WERI-Rb-1 (cell line): Measurements from ENCODE around the gene KCNIP4.

ENCODE experiments used
- DNase-seq: peaks from one replicate; pipeline ENCODE4 v3.0.0-alpha.2; 2020
- H3K27ac ChIP-seq: fragments of 250-450 bp; sonication (Bioruptor Pico); 2 replicates; pipeline ENCODE4 v1.5.1; 2020; ENCODE audit warnings: mild to moderate bottlenecking, moderate library complexity
- H3K27me3 ChIP-seq: fragments of 250-450 bp; sonication (Bioruptor Pico); 2 replicates; pipeline ENCODE4 v1.5.1; 2021; ENCODE audit warnings: mild to moderate bottlenecking, low read depth, moderate library complexity; ENCODE audit not compliant: insufficient read depth, severe bottlenecking
- H3K36me3 ChIP-seq: fragments of 250-450 bp; sonication (Bioruptor Pico); 2 replicates; pipeline ENCODE4 v1.5.1; 2020; ENCODE audit warnings: mild to moderate bottlenecking, moderate library complexity
- H3K4me3 ChIP-seq: 2 replicates; pipeline ENCODE4 v1.5.1; 2011; ENCODE audit warnings: low read depth, mild to moderate bottlenecking, control low read depth, low read length
- H3K9me3 ChIP-seq: fragments of 250-450 bp; sonication (Bioruptor Pico); 2 replicates; pipeline ENCODE4 v1.5.1; 2021; ENCODE audit warnings: mild to moderate bottlenecking, moderate library complexity; ENCODE audit not compliant: severe bottlenecking
- TF ChIP-seq, protein P1 (sequence below): IDR thresholded peaks from 2 replicates; pipeline ENCODE4 v1.5.1; 2011; ENCODE audit warnings: low read depth, mild to moderate bottlenecking, control low read depth, inconsistent platforms, low read length

KCNIP4 gene

DNA sequence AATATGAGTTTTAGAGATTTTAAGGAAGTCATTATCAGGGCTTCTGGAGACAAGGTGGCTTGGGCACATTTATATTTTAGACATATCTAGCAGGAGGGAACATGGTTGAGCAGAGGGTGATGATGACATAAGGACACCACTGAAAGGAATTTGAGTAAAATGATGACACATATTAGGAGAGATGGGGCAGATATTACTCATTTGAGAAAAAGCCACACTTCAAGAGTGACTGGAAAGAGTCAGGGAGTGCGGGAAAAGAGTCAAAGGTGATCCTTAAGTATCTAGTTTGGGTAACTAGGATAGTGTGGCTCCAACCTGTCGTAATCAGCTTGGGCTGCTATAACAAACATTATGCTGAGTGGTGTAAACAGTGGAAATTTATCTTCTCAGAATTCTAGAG, 870.6 kb downstream of the KCNIP4 start:
- Histone ChIP-seq H3K36me3 (no peaks in the 10 kb centered on the region), H3K4me3 (no peak overlapping the region)
- TF ChIP-seq, protein P1, sequence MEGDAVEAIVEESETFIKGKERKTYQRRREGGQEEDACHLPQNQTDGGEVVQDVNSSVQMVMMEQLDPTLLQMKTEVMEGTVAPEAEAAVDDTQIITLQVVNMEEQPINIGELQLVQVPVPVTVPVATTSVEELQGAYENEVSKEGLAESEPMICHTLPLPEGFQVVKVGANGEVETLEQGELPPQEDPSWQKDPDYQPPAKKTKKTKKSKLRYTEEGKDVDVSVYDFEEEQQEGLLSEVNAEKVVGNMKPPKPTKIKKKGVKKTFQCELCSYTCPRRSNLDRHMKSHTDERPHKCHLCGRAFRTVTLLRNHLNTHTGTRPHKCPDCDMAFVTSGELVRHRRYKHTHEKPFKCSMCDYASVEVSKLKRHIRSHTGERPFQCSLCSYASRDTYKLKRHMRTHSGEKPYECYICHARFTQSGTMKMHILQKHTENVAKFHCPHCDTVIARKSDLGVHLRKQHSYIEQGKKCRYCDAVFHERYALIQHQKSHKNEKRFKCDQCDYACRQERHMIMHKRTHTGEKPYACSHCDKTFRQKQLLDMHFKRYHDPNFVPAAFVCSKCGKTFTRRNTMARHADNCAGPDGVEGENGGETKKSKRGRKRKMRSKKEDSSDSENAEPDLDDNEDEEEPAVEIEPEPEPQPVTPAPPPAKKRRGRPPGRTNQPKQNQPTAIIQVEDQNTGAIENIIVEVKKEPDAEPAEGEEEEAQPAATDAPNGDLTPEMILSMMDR, result no peak

DNA sequence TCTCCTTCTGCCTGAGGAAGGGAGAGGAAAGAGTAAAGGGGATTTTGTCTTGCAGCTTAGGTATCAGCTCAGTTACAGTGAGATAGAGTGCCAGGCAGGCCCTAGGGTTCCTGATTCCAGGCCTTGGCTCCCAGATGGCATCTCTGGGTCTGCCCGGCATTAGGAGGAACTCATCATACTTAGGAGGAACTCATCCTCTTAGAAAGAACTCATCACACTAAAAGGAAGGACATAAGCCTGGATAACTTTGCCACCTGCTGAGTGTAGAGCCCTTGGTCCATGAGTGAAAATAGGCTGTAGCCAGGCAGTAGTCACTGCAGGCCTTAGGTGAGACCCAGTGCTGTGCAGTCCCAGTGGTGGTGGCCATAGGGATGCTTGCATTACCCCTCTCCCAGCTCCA, 881.2 kb downstream of the KCNIP4 start:
- TF ChIP-seq, protein P1, result no peak
- no peak overlapping the region for H3K4me3 ChIP-seq
- peak; percentile 91 for DNase-seq
- H3K27me3 ChIP-seq, result no peaks in the 10 kb centered on the region
- peak overlapping the region; percentile 51 for H3K27ac ChIP-seq
- peaks cover 11% of the 10 kb centered on the region for H3K9me3 ChIP-seq
- H3K36me3 ChIP-seq, result no peaks in the 10 kb centered on the region

More for the DNA sequence above, 870.6 kb downstream of the KCNIP4 start:
- Histone ChIP-seq H3K27me3 (no peaks in the 10 kb centered on the region), H3K27ac (no peak overlapping the region), H3K9me3 (peaks cover 4% of the 10 kb centered on the region)
- no peak for DNase-seq

DNA sequence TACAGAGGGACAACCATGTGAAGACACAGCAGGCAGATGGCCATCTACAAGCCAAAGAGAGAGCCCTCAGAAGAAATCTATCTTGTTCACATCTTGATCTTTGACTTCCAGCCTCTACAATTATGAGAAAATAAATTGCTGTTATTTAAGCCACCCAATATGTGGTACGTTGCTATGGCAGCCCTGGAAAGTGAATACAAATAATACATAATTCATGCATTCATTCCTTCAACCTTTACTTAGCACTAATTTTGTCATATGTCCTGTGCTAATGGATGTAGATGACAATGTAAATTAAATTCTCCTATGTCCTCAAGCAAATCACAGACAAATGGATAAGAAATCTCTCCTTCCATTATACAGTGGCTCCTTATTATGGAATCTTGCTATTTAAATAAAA, 886.7 kb downstream of the KCNIP4 start:
- no peak overlapping the region for H3K4me3 ChIP-seq
- TF ChIP-seq, protein P1, result no peak
- no peaks in the 10 kb centered on the region for H3K36me3 ChIP-seq
- DNase-seq, result peak; percentile 53
- peaks cover 6% of the 10 kb centered on the region for H3K9me3 ChIP-seq
- H3K27me3 ChIP-seq, result no peaks in the 10 kb centered on the region
- H3K27ac ChIP-seq, result peak overlapping the region; percentile 71

DNA sequence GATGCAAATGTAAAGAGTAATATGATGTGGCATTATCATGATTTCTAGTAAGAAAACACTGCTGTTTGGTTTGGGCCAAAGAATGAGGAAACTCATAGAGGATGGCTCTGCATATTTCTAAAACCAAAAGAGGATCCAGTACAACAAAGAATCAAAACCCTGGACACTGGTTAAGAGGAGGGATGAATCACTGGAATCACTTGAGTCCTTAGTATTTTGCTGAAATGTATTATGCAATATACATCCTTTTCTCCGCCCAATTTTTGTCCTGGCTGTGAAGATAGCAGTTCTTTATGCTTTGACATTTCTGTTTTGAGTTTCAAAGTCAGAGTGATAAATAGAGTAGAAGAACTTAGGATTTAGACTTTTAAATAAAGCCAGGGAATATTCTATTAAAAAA, 902.4 kb downstream of the KCNIP4 start:
- Histone ChIP-seq H3K36me3 (no peaks in the 10 kb centered on the region), H3K4me3 (no peak overlapping the region), H3K27ac (no peak overlapping the region), H3K27me3 (no peaks in the 10 kb centered on the region), H3K9me3 (no peaks in the 10 kb centered on the region)
- no peak for DNase-seq
- TF ChIP-seq, protein P1, result no peak

DNA sequence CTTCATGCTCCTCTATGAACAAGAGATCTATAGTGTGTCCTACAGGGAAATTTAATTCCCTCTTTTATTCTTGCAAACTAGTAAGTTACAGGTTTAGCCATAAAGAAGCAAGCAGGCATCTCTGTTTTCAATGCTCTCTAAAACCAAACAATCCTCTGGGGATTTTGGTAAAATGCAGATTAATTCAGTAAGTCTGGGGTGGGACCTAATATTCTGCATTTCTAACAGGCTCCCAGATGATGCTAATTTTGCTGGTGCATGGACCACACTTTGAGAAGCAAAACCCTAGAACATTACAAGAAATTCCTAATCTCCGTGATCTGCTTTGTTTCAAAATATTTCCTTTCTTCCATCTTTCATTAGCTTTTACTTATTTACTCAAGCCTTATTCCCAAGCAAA, 903.5 kb downstream of the KCNIP4 start:
- no peak overlapping the region for H3K4me3 ChIP-seq
- no peaks in the 10 kb centered on the region for H3K27me3 ChIP-seq
- no peak for DNase-seq
- TF ChIP-seq, protein P1, result no peak
- no peaks in the 10 kb centered on the region for H3K9me3 ChIP-seq
- H3K27ac ChIP-seq, result no peak overlapping the region
- no peaks in the 10 kb centered on the region for H3K36me3 ChIP-seq

DNA sequence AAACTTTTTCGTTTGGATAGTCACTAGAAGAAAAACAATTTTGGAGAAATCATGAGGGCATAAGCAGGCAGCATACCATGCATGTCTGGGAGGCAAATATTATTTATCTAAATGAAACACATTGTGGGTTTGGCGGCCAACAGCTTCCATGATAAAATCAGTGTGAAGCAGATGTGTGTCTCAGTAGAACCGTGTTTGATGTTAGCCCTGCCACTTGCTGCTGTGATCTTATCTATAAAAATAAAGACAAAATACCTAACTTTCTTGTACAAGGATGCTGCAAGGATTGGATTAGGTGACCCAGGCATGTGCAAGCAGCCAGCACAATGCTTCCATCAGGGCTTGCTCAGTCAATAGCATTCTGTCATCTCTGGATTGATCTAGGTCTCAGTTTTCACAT, 906.9 kb downstream of the KCNIP4 start:
- DNase-seq, result no peak
- no peaks in the 10 kb centered on the region for H3K36me3 ChIP-seq
- H3K27me3 ChIP-seq, result no peaks in the 10 kb centered on the region
- TF ChIP-seq, protein P1, result no peak
- no peaks in the 10 kb centered on the region for H3K9me3 ChIP-seq
- H3K4me3 ChIP-seq, result no peak overlapping the region
- no peak overlapping the region for H3K27ac ChIP-seq
